ENCODE measurements around the gene DISC1. TPM values are rescaled to one million over a fixed set of nuclear protein-coding genes. Genes with fewer than 3 reads are reported as not detected.

DISC1 gene
- total and polyA plus RNA-seq, 2 donors (not counting 1 experiment from before 2014, with no cell fraction given): 2.7 to 4.3 TPM

GRCh38 chr1:231679109-231679508, 52.5 kb downstream of the DISC1 start:
- Histone ChIP-seq H4K20me1 (ENCODE audit: control insufficient read depth, insufficient read depth, low read length, poor library complexity, severe bottlenecking) (peaks cover 5% of the 10 kb centered on the region), H3K4me2 (replicated peaks; ENCODE audit: low read depth, low read length, poor library complexity, severe bottlenecking) (no peak overlapping the region), H3K27ac (ENCODE audit: low read length in 2 of 2) (no peak overlapping the region), H3K27me3 (replicated peaks in 1 of 4; ENCODE audit: control extremely low read depth in 1 of 4, control insufficient read depth in 3 of 4, insufficient read depth in 4 of 4, low read length in 3 of 4) (peaks cover 0 to 44% (median 22%) of the 10 kb centered on the region in 4 experiments), H3K79me2 (ENCODE audit: control insufficient read depth, insufficient read depth, low read length) (no peaks in the 10 kb centered on the region), H3K36me3 (replicated peaks in 1 of 2; ENCODE audit: control extremely low read depth in 1 of 2, control insufficient read depth in 1 of 2, extremely low read depth in 1 of 2, insufficient read depth in 2 of 2, low read length in 1 of 2) (no peaks in the 10 kb centered on the region), H2AFZ (ENCODE audit: insufficient read depth, low read depth, low read length, poor library complexity, severe bottlenecking) (no peak overlapping the region), H3K9me3 (ENCODE audit: control extremely low read depth in 1 of 3, control insufficient read depth in 2 of 3, insufficient read depth in 1 of 3, low read length in 2 of 3) (no peaks in the 10 kb centered on the region), H3K4me1 (ENCODE audit: control insufficient read depth in 2 of 2, insufficient read depth in 2 of 2, low read length in 2 of 2) (no peaks in the 10 kb centered on the region), H3K4me3 (ENCODE audit: control extremely low read depth in 1 of 5, extremely low read depth in 1 of 5, insufficient read depth in 1 of 5, low read depth in 2 of 5, low read length in 4 of 5) (no peak overlapping the region), H3K9ac (ENCODE audit: low read length) (no peak overlapping the region)
- no peak for TF ChIP-seq EZH2 (IDR thresholded peaks at IDR 0.05; ENCODE audit: borderline replicate concordance, insufficient read depth, low read depth, low read length, poor library complexity, severe bottlenecking)
- no peak for TF ChIP-seq CTCF (IDR thresholded peaks at IDR 0.05)
- H3K27ac Mint-ChIP-seq: no peak overlapping the region
- peaks cover 44% of the 10 kb centered on the region for H3K27me3 Mint-ChIP-seq
- intact Hi-C loops (cut with micrococcal nuclease): loop anchor here (10.0 kb wide), 1 partner anchor 936 kb away; no protein-coding TSS in a partner anchor
- CTCF ChIA-PET: interaction anchor here (0.8 kb wide), 1 partner anchor 11 kb away, joined by 3 read pairs; no protein-coding TSS in a partner anchor
- H3K4me3 Mint-ChIP-seq: no peak overlapping the region
- H3K4me1 Mint-ChIP-seq: no peaks in the 10 kb centered on the region
- H3K9me3 Mint-ChIP-seq (ENCODE audit: insufficient read depth): no peaks in the 10 kb centered on the region
- DNase-seq (no peak), ATAC-seq (ENCODE audit: low read depth) (no peak)
- POLR2A ChIA-PET: no interaction called here
- 92% methylated on average over 2 of the region's 2 CpGs for WGBS (ENCODE audit: insufficient coverage)

GRCh38 chr1:231681006-231681405, 54.4 kb downstream of the DISC1 start:
- H3K4me1 Mint-ChIP-seq: no peaks in the 10 kb centered on the region
- no peak overlapping the region for H3K4me3 ChIP-seq (ENCODE audit: control extremely low read depth in 1 of 5, extremely low read depth in 1 of 5, insufficient read depth in 1 of 5, low read depth in 2 of 5, low read length in 4 of 5)
- H3K4me3 Mint-ChIP-seq: no peak overlapping the region
- WGBS (ENCODE audit: insufficient coverage): 100% methylated on average over 2 of the region's 3 CpGs
- peaks cover 0 to 3% (median 3%) of the 10 kb centered on the region in 3 donors for H3K9me3 ChIP-seq (ENCODE audit: control extremely low read depth in 1 of 3, control insufficient read depth in 2 of 3, insufficient read depth in 1 of 3, low read length in 2 of 3)
- H3K36me3 ChIP-seq (replicated peaks in 1 of 2; ENCODE audit: control extremely low read depth in 1 of 2, control insufficient read depth in 1 of 2, extremely low read depth in 1 of 2, insufficient read depth in 2 of 2, low read length in 1 of 2): no peaks in the 10 kb centered on the region
- ChIA-PET POLR2A (no interaction called here), CTCF (no interaction called here)
- peaks cover 5% of the 10 kb centered on the region for H4K20me1 ChIP-seq (ENCODE audit: control insufficient read depth, insufficient read depth, low read length, poor library complexity, severe bottlenecking)
- intact Hi-C loops (cut with micrococcal nuclease): no loop called here
- no peaks in the 10 kb centered on the region for H3K79me2 ChIP-seq (ENCODE audit: control insufficient read depth, insufficient read depth, low read length)
- no peak overlapping the region for H3K9ac ChIP-seq (ENCODE audit: low read length)
- no peak overlapping the region for H3K4me2 ChIP-seq (replicated peaks; ENCODE audit: low read depth, low read length, poor library complexity, severe bottlenecking)
- H3K27ac Mint-ChIP-seq: no peak overlapping the region
- H3K27me3 Mint-ChIP-seq: peaks cover 44% of the 10 kb centered on the region
- H3K9me3 Mint-ChIP-seq (ENCODE audit: insufficient read depth): no peaks in the 10 kb centered on the region
- no peak for ATAC-seq (ENCODE audit: low read depth)
- no peak for TF ChIP-seq CTCF (IDR thresholded peaks at IDR 0.05)
- TF ChIP-seq EZH2 (IDR thresholded peaks at IDR 0.05; ENCODE audit: borderline replicate concordance, insufficient read depth, low read depth, low read length, poor library complexity, severe bottlenecking): no peak
- H2AFZ ChIP-seq (ENCODE audit: insufficient read depth, low read depth, low read length, poor library complexity, severe bottlenecking): no peak overlapping the region
- DNase-seq: no peak
- peaks cover 0 to 54% (median 26%) of the 10 kb centered on the region in 4 experiments for H3K27me3 ChIP-seq (replicated peaks in 1 of 4; ENCODE audit: control extremely low read depth in 1 of 4, control insufficient read depth in 3 of 4, insufficient read depth in 4 of 4, low read length in 3 of 4)
- H3K27ac ChIP-seq (ENCODE audit: low read length in 2 of 2): no peak overlapping the region
- no peaks in the 10 kb centered on the region for H3K4me1 ChIP-seq (ENCODE audit: control insufficient read depth in 2 of 2, insufficient read depth in 2 of 2, low read length in 2 of 2)
